ENCODE data around the gene NRCAM. TPM values are rescaled to one million over a fixed set of nuclear protein-coding genes. Genes with fewer than 3 reads are reported as not detected.

NRCAM gene
- total RNA-seq, 1 experiment from 2014 or later = 45.7 TPM

DNA sequence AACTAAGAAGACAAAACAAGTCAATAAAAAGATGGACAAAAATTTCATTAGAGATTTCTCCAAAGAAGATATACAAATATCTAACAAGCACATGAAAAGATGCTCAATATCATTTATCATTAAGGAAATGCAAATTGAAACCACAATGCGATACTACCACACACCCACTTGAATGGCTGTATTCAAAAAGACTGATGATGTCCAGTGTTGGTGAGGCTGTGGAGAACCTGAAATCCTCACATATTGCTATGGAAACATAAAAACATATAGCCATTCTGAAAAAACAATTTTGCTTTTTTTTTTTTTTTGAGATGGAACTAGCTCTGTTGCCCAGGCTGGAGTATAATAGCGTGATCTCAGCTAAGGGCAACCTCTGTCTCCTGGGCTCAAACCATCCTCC, 202.0 kb downstream of the NRCAM start:
- no peaks in the 10 kb centered on the region for H3K27me3 ChIP-seq (replicated peaks; ENCODE audit: insufficient read depth, low read depth, low read length, poor library complexity)
- POLR2A ChIA-PET (ENCODE audit: low non-redundant PET) = no interaction called here
- no peak for DNase-seq (ENCODE audit: low spot score)
- H3K4me1 ChIP-seq (ENCODE audit: insufficient read depth, low read length, poor library complexity, severe bottlenecking) = no peaks in the 10 kb centered on the region
- CTCF ChIA-PET = no interaction called here
- intact Hi-C loops (cut with micrococcal nuclease; ENCODE audit: unreplicated experiment) = no loop called here
- no peak overlapping the region for H3K27ac ChIP-seq (ENCODE audit: low read depth, low read length, poor library complexity, severe bottlenecking)
- no peak overlapping the region for H3K4me3 ChIP-seq (ENCODE audit: low read depth, low read length, poor library complexity, severe bottlenecking)
- no peaks in the 10 kb centered on the region for H3K36me3 ChIP-seq (ENCODE audit: insufficient read depth, low read length, poor library complexity, severe bottlenecking)
- TF ChIP-seq, protein P1, sequence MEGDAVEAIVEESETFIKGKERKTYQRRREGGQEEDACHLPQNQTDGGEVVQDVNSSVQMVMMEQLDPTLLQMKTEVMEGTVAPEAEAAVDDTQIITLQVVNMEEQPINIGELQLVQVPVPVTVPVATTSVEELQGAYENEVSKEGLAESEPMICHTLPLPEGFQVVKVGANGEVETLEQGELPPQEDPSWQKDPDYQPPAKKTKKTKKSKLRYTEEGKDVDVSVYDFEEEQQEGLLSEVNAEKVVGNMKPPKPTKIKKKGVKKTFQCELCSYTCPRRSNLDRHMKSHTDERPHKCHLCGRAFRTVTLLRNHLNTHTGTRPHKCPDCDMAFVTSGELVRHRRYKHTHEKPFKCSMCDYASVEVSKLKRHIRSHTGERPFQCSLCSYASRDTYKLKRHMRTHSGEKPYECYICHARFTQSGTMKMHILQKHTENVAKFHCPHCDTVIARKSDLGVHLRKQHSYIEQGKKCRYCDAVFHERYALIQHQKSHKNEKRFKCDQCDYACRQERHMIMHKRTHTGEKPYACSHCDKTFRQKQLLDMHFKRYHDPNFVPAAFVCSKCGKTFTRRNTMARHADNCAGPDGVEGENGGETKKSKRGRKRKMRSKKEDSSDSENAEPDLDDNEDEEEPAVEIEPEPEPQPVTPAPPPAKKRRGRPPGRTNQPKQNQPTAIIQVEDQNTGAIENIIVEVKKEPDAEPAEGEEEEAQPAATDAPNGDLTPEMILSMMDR (conservative IDR thresholded peaks at IDR 0.05; ENCODE audit: low read depth, low read length) = no peak
- no peak for TF ChIP-seq EZH2 (IDR thresholded peaks at IDR 0.05; ENCODE audit: borderline replicate concordance, low read depth, low read length, poor library complexity, severe bottlenecking)
- no TSS peak for BruUV-seq (replicated peaks)
- no peaks in the 10 kb centered on the region for H3K9me3 ChIP-seq (ENCODE audit: low read depth, low read length, poor library complexity, severe bottlenecking)

DNA sequence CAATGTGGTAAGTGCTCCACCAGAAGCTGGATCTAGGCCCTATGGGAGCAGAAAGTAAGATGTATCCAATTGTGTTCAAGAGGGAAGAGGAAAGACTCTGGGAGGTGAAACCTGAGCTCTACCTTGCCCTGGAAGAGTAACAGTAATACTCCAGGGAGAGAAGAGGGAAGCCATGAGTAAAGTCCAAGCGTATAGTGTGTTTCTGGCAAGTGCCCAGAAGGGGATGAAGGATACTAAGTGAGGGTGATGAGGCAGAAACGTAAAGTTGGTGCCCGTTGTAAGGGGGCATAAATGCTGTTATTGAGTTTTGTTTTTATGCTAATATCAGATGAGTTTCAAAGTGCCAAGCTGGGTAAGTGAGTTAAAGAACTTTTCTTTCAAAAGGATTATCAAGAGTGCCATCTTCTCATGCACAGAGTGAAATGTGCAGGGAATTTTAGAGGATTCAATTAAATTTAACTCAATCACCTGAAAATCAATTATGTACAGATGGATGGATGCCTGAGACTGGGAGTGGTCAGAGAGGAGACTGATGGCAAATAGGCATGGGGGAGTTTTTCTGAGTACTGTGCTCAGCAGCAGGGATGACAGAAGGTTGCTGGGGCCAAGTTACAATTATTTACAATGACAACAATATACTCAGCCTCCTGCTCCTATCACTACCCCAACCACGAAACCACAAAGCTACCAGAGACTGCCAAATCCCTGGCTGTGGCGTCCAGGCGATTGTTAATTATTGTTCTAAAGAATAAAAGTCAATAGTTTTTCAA, 202.8 kb downstream of the NRCAM start:
- BruUV-seq (replicated peaks) = no TSS peak
- Histone ChIP-seq H3K27ac (ENCODE audit: low read depth, low read length, poor library complexity, severe bottlenecking) (no peak overlapping the region), H3K36me3 (ENCODE audit: insufficient read depth, low read length, poor library complexity, severe bottlenecking) (no peaks in the 10 kb centered on the region), H3K27me3 (replicated peaks; ENCODE audit: insufficient read depth, low read depth, low read length, poor library complexity) (no peaks in the 10 kb centered on the region), H3K9me3 (ENCODE audit: low read depth, low read length, poor library complexity, severe bottlenecking) (no peaks in the 10 kb centered on the region), H3K4me1 (ENCODE audit: insufficient read depth, low read length, poor library complexity, severe bottlenecking) (no peaks in the 10 kb centered on the region), H3K4me3 (ENCODE audit: low read depth, low read length, poor library complexity, severe bottlenecking) (no peak overlapping the region)
- intact Hi-C loops (cut with micrococcal nuclease; ENCODE audit: unreplicated experiment) = no loop called here
- DNase-seq (ENCODE audit: low spot score) = no peak
- CTCF ChIA-PET = no interaction called here
- TF ChIP-seq EZH2 (IDR thresholded peaks at IDR 0.05; ENCODE audit: borderline replicate concordance, low read depth, low read length, poor library complexity, severe bottlenecking) = no peak
- TF ChIP-seq, protein P1 (conservative IDR thresholded peaks at IDR 0.05; ENCODE audit: low read depth, low read length) = no peak
- POLR2A ChIA-PET (ENCODE audit: low non-redundant PET) = no interaction called here

DNA sequence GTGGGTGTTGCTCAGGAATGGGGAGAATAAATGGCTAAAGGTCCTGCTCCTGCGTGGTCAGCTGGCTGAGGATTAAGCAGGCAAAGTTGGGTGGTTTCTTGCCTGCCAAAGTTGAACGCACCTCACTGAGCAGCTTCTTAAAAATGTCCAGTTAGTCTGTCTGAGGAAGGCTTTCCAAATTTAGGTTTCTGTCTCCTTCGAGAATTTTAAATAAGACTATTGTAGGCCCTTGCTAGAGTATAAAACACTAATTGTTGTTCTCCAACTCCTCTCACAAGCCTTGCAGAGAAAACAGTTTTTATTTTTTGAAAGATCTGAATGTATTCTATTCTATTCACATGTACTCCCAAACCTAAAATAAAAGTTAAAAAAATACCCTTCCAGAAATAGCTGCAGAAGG, 204.1 kb downstream of the NRCAM start:
- intact Hi-C loops (cut with micrococcal nuclease; ENCODE audit: unreplicated experiment) = no loop called here
- no peak for TF ChIP-seq EZH2 (IDR thresholded peaks at IDR 0.05; ENCODE audit: borderline replicate concordance, low read depth, low read length, poor library complexity, severe bottlenecking)
- TF ChIP-seq, protein P1 (conservative IDR thresholded peaks at IDR 0.05; ENCODE audit: low read depth, low read length) = no peak

More for the DNA sequence above, 204.1 kb downstream of the NRCAM start:
- no peaks in the 10 kb centered on the region for H3K27me3 ChIP-seq (replicated peaks; ENCODE audit: insufficient read depth, low read depth, low read length, poor library complexity)
- DNase-seq (ENCODE audit: low spot score) = no peak
- CTCF ChIA-PET = no interaction called here
- no TSS peak for BruUV-seq (replicated peaks)
- H3K36me3 ChIP-seq (ENCODE audit: insufficient read depth, low read length, poor library complexity, severe bottlenecking) = no peaks in the 10 kb centered on the region
- no peaks in the 10 kb centered on the region for H3K9me3 ChIP-seq (ENCODE audit: low read depth, low read length, poor library complexity, severe bottlenecking)
- no peak overlapping the region for H3K27ac ChIP-seq (ENCODE audit: low read depth, low read length, poor library complexity, severe bottlenecking)
- H3K4me3 ChIP-seq (ENCODE audit: low read depth, low read length, poor library complexity, severe bottlenecking) = no peak overlapping the region
- POLR2A ChIA-PET (ENCODE audit: low non-redundant PET) = interaction anchor here (0.6 kb wide), 1 partner anchor 208 kb away, joined by 3 read pairs; no protein-coding TSS in a partner anchor
- no peaks in the 10 kb centered on the region for H3K4me1 ChIP-seq (ENCODE audit: insufficient read depth, low read length, poor library complexity, severe bottlenecking)

Data from A673 (cell line).